HCT116 (cell line): ENCODE results near the gene CYSLTR2. TPM values are rescaled to one million over a fixed set of nuclear protein-coding genes. Genes with fewer than 3 reads are reported as not detected.

Experiments used
- ATAC-seq: fragments of 200-7000 bp; cut with Tn5 transposase; 2 replicates; pipeline ENCODE4 v1.9.1; 2020; ENCODE audit warnings: mild to moderate bottlenecking, moderate library complexity
- BruUV-seq: library from RNA; stranded (reverse); fragments of 400-500 nt; replicated peaks from 2 replicates; lab custom pipeline; 2021; lab: Mats Ljungman, UMichigan
- CTCF ChIA-PET: fragments of 300-600 bp; sonication (Branson Sonifier 250); formaldehyde crosslinking; loops from one replicate; lab custom pipeline; 2021; ENCODE audit warnings: antibody characterized with exemption; lab: Charles Lee
- POLR2A ChIA-PET: fragments of 300-600, 350-600 bp; sonication (Branson Sonifier 250); formaldehyde crosslinking; loops from one replicate; lab custom pipeline; 2021; ENCODE audit warnings: antibody characterized with exemption; lab: Charles Lee
- RAD21 ChIA-PET, 2 experiments: fragments of 300-600 bp; sonication (Branson Sonifier 250); formaldehyde crosslinking; loops; one replicate each; lab custom pipeline; 2023; ENCODE audit warnings: low total read pairs in 2 of 2; ENCODE audit not compliant: uncharacterized antibody in 2 of 2, unreplicated experiment in 2 of 2, low non-redundant PET in 1 of 2; lab: Charles Lee
- DNase-seq: peaks from one replicate; pipeline ENCODE4 v3.0.0-alpha.2; 2010; ENCODE audit warnings: low read depth, low spot score
- H2AFZ ChIP-seq: fragments of 200-600 bp; shearing (Covaris generic), sonication (generic); 2 replicates; pipeline ENCODE4 v1.6.1; 2017; ENCODE audit warnings: low read depth, mixed run types, mixed read lengths, antibody characterized with exemption, low read length; ENCODE audit not compliant: poor library complexity, severe bottlenecking
- H3K27ac ChIP-seq: 2 replicates; pipeline ENCODE4 v1.5.1; 2012; ENCODE audit warnings: low read depth, low read length
- H3K27me3 ChIP-seq: fragments of 200-600 bp; sonication (generic); 2 replicates; pipeline ENCODE4 v1.6.1; 2016; ENCODE audit warnings: mixed run types, low read length, mixed read lengths; ENCODE audit not compliant: insufficient read depth
- H3K36me3 ChIP-seq, 2 experiments: fragments of 200-500 bp in 1 of 2; fragments of 200-600 bp in 1 of 2; sonication (Bioruptor generic) in 1 of 2; sonication (generic) in 1 of 2; 2 replicates each; pipeline versions ENCODE4 v1.5.1 to v1.6.1; 2014 to 2016; ENCODE audit warnings: low read length in 2 of 2, inconsistent platforms in 1 of 2, mixed read lengths in 1 of 2, mixed run types in 1 of 2; ENCODE audit not compliant: insufficient read depth in 2 of 2, control insufficient read depth in 1 of 2
- H3K4me1 ChIP-seq, 2 experiments: fragments of 200-600 bp in 1 of 2; sonication (generic) in 1 of 2; 2 replicates each; pipeline versions ENCODE4 v1.5.1 to v1.6.1; 2012 to 2017; ENCODE audit warnings: low read length in 2 of 2, inconsistent platforms in 1 of 2, mild to moderate bottlenecking in 1 of 2, mixed read lengths in 1 of 2, mixed run types in 1 of 2, moderate library complexity in 1 of 2; ENCODE audit not compliant: insufficient read depth in 2 of 2, control insufficient read depth in 1 of 2
- H3K4me2 ChIP-seq: fragments of 200-600 bp; sonication (generic); 2 replicates; pipeline ENCODE4 v1.6.1; 2017; ENCODE audit warnings: mixed run types, low read length, mixed read lengths
- H3K4me3 ChIP-seq, 2 experiments: fragments of 200-600 bp in 1 of 2; sonication (generic) in 1 of 2; replicated peaks in 1 of 2; 2 replicates each; pipeline ENCODE4 v1.5.1; 2011 to 2016; ENCODE audit warnings: low read length in 2 of 2, control low read depth in 1 of 2, low read depth in 1 of 2, mild to moderate bottlenecking in 1 of 2, mixed read lengths in 1 of 2, mixed run types in 1 of 2
- H3K79me2 ChIP-seq: fragments of 200-600 bp; sonication (generic); 2 replicates; pipeline ENCODE4 v1.6.1; 2017; ENCODE audit warnings: mild to moderate bottlenecking, mixed run types, low read length, moderate library complexity, mixed read lengths; ENCODE audit not compliant: insufficient read depth
- H3K9ac ChIP-seq: fragments of 200-600 bp; sonication (generic); 2 replicates; pipeline ENCODE4 v1.6.1; 2016; ENCODE audit warnings: low read length, mixed read lengths
- H3K9me2 ChIP-seq: fragments of 200-600 bp; sonication (generic), shearing (Covaris generic); 2 replicates; pipeline ENCODE4 v1.6.1; 2017; ENCODE audit warnings: mixed run types, mild to moderate bottlenecking, moderate library complexity; ENCODE audit not compliant: insufficient read depth
- H3K9me3 ChIP-seq, 2 experiments: fragments of 200-500 bp in 1 of 2; fragments of 200-600 bp in 1 of 2; sonication (Bioruptor generic) in 1 of 2; sonication (generic) in 1 of 2; 2 replicates each; pipeline ENCODE4 v1.6.1; 2014 to 2017; ENCODE audit warnings: low read length in 2 of 2, mixed read lengths in 2 of 2, inconsistent platforms in 1 of 2, low read depth in 1 of 2, mild to moderate bottlenecking in 1 of 2, mixed run types in 1 of 2, moderate library complexity in 1 of 2; ENCODE audit not compliant: control insufficient read depth in 1 of 2, insufficient read depth in 1 of 2
- H4K20me1 ChIP-seq: fragments of 200-600 bp; sonication (generic), shearing (Covaris generic); 2 replicates; pipeline ENCODE4 v1.6.1; 2017; ENCODE audit warnings: mixed run types, mild to moderate bottlenecking, moderate library complexity; ENCODE audit not compliant: insufficient read depth
- ATF3 ChIP-seq: IDR thresholded peaks from 2 replicates; pipeline ENCODE4 v1.6.1; 2012
- CBX3 ChIP-seq: IDR thresholded peaks from 2 replicates; pipeline ENCODE4 v1.6.1; 2012; ENCODE audit warnings: low read depth
- ELF1 ChIP-seq: IDR thresholded peaks from 2 replicates; pipeline ENCODE4 v1.6.1; 2012; ENCODE audit warnings: low read depth, borderline replicate concordance
- FOSL1 ChIP-seq: IDR thresholded peaks from 2 replicates; pipeline ENCODE4 v1.6.1; 2012; ENCODE audit warnings: low read depth
- JUND ChIP-seq: IDR thresholded peaks from 2 replicates; pipeline ENCODE4 v1.6.1; 2012
- MAX ChIP-seq: IDR thresholded peaks from 2 replicates; pipeline ENCODE4 v1.6.1; 2012
- RAD21 ChIP-seq: IDR thresholded peaks from 2 replicates; pipeline ENCODE4 v1.6.1; 2012; ENCODE audit warnings: low read depth, mild to moderate bottlenecking
- REST ChIP-seq: IDR thresholded peaks from 2 replicates; pipeline ENCODE4 v1.6.1; 2012; ENCODE audit warnings: low read depth
- SIN3A ChIP-seq: IDR thresholded peaks from 2 replicates; pipeline ENCODE4 v1.6.1; 2012; ENCODE audit warnings: low read depth
- SRF ChIP-seq: IDR thresholded peaks from 2 replicates; pipeline ENCODE4 v1.6.1; 2012; ENCODE audit warnings: low read depth
- TCF7L2 ChIP-seq: IDR thresholded peaks from 2 replicates; pipeline ENCODE4 v1.7.0; 2011; ENCODE audit warnings: borderline replicate concordance, inconsistent platforms; ENCODE audit not compliant: insufficient read depth, insufficient read length; ENCODE audit errors: extremely low read depth
- ZBTB33 ChIP-seq: IDR thresholded peaks from 2 replicates; pipeline ENCODE4 v1.6.1; 2011; ENCODE audit warnings: mild to moderate bottlenecking, low read length, moderate library complexity; ENCODE audit not compliant: insufficient replicate concordance; ENCODE audit errors: extremely low read depth
- ZFX ChIP-seq: fragments of 450-650 bp; IDR thresholded peaks from 2 replicates; pipeline ENCODE4 v1.6.1; 2017
- intact Hi-C: fragments of 100-400 bp; cut with micrococcal nuclease; formaldehyde crosslinking; loops from 2 replicates; pipeline ENCODE4 v1.10.0; 2022
- total RNA-seq: library from RNA; stranded (reverse); gene quantifications from one replicate; pipeline ENCODE4 v1.2.1, GENCODE V29; 2021; ENCODE audit not compliant: unreplicated experiment
- TF ChIP-seq, protein P1 (sequence below), 3 experiments: fragments of 200-600 bp in 1 of 3; sonication (generic) in 1 of 3; IDR thresholded peaks in 2 of 3; conservative IDR thresholded peaks in 1 of 3; 2 replicates each; pipeline ENCODE4 v1.5.1; 2012 to 2017; ENCODE audit warnings: low read depth in 2 of 3, low read length in 2 of 3, antibody characterized with exemption in 1 of 3, borderline replicate concordance in 1 of 3, control low read depth in 1 of 3, mild to moderate bottlenecking in 1 of 3, mixed read lengths in 1 of 3, mixed run types in 1 of 3, moderate library complexity in 1 of 3; ENCODE audit not compliant: insufficient read depth in 1 of 3

CYSLTR2 gene
- total RNA-seq, 1 experiment from 2014 or later = not detected

DNA sequence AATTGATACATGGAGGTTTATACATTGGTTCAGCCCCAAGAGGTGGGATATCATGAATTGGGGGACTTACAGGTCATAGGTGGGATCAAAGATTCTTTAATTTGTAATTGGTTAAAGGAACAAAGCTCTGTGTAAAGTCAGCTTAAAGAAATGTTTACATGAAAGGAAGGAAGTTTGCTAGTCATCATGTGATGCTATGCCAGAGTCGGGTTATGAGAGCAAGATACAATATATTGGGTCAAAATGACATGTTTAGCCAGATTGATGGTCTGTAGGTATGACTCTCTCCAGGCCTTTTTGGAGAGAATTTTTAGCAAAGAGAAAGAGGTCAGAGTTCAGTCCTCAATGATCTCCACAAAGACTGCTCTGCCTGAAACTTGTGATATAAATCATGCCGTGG, 5.3 kb upstream of the CYSLTR2 start (continued):
- no peak for TF ChIP-seq REST
- TF ChIP-seq ZBTB33 = no peak
- TF ChIP-seq FOSL1 = no peak
- TF ChIP-seq ZFX = no peak
- TF ChIP-seq MAX = no peak
- TF ChIP-seq, all 23 proteins: peak for 0

DNA sequence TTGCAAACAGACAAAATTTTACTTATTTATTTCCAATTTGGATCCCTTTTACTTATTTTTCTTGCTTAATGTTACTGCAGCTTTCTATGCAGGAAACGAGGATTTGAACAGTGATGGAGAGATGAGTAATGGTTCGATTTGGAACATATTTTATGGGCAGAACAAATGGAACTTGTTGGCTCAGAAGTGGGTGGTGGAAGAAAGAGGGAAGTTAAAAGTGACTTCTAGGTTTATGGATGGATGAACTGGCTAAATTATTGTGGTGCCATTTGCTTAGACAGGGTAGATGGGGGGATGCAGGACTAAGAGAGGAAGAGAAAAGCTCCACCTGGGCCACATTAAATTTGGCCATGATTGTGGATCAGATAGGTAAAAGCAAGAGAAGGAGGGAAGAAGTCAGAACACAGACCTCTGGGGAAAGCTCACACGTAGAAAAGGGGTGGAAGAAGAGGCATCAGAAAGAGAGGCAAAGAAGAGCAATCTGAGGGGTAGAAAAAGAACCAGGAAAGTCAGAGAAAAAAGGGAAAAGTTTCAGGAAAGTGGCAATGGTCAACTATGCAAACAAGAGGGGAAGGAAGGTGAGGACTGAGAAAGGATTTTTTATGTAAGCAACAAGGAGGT, 768 bp upstream of the CYSLTR2 start:
- ChIA-PET CTCF (no interaction called here), POLR2A (no interaction called here), RAD21 (no interaction called here)
- no peaks in the 10 kb centered on the region for H3K9me2 ChIP-seq
- no peaks in the 10 kb centered on the region for H3K36me3 ChIP-seq
- no peaks in the 10 kb centered on the region for H3K79me2 ChIP-seq
- no peak overlapping the region for H3K9ac ChIP-seq
- H3K4me3 ChIP-seq = no peak overlapping the region
- TF ChIP-seq JUND (no peak), ELF1 (no peak), ATF3 (no peak), RAD21 (no peak), SIN3A (no peak), CBX3 (no peak), ZBTB33 (no peak), TCF7L2 (no peak), SRF (no peak), ZFX (no peak)
- TF ChIP-seq, protein P1, sequence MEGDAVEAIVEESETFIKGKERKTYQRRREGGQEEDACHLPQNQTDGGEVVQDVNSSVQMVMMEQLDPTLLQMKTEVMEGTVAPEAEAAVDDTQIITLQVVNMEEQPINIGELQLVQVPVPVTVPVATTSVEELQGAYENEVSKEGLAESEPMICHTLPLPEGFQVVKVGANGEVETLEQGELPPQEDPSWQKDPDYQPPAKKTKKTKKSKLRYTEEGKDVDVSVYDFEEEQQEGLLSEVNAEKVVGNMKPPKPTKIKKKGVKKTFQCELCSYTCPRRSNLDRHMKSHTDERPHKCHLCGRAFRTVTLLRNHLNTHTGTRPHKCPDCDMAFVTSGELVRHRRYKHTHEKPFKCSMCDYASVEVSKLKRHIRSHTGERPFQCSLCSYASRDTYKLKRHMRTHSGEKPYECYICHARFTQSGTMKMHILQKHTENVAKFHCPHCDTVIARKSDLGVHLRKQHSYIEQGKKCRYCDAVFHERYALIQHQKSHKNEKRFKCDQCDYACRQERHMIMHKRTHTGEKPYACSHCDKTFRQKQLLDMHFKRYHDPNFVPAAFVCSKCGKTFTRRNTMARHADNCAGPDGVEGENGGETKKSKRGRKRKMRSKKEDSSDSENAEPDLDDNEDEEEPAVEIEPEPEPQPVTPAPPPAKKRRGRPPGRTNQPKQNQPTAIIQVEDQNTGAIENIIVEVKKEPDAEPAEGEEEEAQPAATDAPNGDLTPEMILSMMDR (IDR thresholded peaks at IDR 0.05 in 2 of 3, conservative IDR thresholded peaks at IDR 0.05 in 1 of 3; ENCODE audit: borderline replicate concordance in 1 of 3, insufficient read depth in 1 of 3, low read depth in 2 of 3, low read length in 2 of 3) = no peak
- DNase-seq = no peak
- no peaks in the 10 kb centered on the region for H4K20me1 ChIP-seq
- no peak overlapping the region for H3K27ac ChIP-seq
- BruUV-seq = no TSS peak
- no peak overlapping the region for H3K4me2 ChIP-seq
- peaks cover 0 to 10% of the 10 kb centered on the region in 2 experiments; a peak in 2 of 4 replicates for H3K4me1 ChIP-seq
- H2AFZ ChIP-seq = no peak overlapping the region
- H3K9me3 ChIP-seq = no peaks in the 10 kb centered on the region
- intact Hi-C loops = no loop called here
- no peaks in the 10 kb centered on the region for H3K27me3 ChIP-seq
- ATAC-seq = no peak
